ENCODE measurements around the gene NEO1. TPM values are rescaled to one million over a fixed set of nuclear protein-coding genes. Genes with fewer than 3 reads are reported as not detected.
A peak's percentile ranks its signal among the peaks of the same experiment; 100 is the strongest.

Gene NEO1
- total RNA-seq, 1 donor from 2014 or later = 21.8 TPM

DNA sequence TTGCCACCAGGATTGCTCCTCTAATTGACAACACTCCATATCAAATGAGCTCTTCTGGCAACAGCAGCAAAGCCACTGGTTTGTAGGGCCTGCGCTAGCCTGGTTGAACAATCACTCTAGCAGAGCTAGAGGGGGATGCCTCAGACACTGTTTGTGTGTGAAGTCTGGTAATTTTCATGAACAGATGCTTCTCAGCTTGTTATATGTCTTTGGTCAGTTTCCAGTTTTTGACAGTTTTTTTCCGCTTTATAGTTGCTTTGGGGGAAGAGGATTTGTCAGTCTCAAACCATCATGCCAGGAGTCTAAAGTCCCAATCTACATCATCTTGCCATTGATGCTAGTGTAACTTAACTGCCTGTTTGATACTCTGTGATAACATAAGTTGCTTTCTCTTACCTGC lies 180.5 kb downstream of the NEO1 start:
- no peak overlapping the region for H3K27ac ChIP-seq
- TF ChIP-seq, protein P1, sequence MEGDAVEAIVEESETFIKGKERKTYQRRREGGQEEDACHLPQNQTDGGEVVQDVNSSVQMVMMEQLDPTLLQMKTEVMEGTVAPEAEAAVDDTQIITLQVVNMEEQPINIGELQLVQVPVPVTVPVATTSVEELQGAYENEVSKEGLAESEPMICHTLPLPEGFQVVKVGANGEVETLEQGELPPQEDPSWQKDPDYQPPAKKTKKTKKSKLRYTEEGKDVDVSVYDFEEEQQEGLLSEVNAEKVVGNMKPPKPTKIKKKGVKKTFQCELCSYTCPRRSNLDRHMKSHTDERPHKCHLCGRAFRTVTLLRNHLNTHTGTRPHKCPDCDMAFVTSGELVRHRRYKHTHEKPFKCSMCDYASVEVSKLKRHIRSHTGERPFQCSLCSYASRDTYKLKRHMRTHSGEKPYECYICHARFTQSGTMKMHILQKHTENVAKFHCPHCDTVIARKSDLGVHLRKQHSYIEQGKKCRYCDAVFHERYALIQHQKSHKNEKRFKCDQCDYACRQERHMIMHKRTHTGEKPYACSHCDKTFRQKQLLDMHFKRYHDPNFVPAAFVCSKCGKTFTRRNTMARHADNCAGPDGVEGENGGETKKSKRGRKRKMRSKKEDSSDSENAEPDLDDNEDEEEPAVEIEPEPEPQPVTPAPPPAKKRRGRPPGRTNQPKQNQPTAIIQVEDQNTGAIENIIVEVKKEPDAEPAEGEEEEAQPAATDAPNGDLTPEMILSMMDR (IDR thresholded peaks at IDR 0.05) = no peak
- intact Hi-C loops (cut with DNase I) = no loop called here
- peaks cover 4 to 6% of the 10 kb centered on the region in 2 donors for H3K36me3 ChIP-seq
- no peaks in the 10 kb centered on the region for H3K27me3 ChIP-seq
- H3K9me3 ChIP-seq = no peaks in the 10 kb centered on the region
- no peaks in the 10 kb centered on the region for H3K4me1 ChIP-seq
- DNase-seq (ENCODE audit: low spot score in 2 of 2) = no peak
- no peak overlapping the region for H3K4me3 ChIP-seq

DNA sequence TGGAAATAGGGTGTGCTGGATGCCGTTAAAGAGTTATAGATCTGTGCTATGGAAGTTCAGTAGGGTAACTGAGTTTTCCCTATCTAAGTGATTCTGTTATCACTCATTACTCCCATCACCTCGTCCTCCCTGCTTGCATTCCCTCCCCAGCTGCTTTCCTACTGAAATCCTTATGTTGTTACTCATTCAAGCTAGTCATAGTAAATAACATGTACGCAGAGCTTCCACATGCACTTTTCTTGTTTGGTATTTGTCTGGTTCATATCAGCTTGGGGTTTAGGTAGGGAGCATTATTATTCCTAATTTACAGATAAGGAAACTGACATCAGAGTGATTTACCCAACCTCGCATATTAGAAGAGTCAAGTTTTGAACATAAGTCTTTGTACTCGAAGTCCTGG lies 181.4 kb downstream of the NEO1 start:
- Histone ChIP-seq H3K4me1 (peaks cover 0 to under 1% of the 10 kb centered on the region in 2 donors), H3K27ac (no peak overlapping the region), H3K9me3 (no peaks in the 10 kb centered on the region), H3K36me3 (peaks cover 4 to 6% of the 10 kb centered on the region in 2 donors), H3K4me3 (no peak overlapping the region), H3K27me3 (no peaks in the 10 kb centered on the region)
- no peak for DNase-seq (ENCODE audit: low spot score in 2 of 2)
- intact Hi-C loops (cut with DNase I) = no loop called here
- TF ChIP-seq, protein P1 (IDR thresholded peaks at IDR 0.05) = no peak

DNA sequence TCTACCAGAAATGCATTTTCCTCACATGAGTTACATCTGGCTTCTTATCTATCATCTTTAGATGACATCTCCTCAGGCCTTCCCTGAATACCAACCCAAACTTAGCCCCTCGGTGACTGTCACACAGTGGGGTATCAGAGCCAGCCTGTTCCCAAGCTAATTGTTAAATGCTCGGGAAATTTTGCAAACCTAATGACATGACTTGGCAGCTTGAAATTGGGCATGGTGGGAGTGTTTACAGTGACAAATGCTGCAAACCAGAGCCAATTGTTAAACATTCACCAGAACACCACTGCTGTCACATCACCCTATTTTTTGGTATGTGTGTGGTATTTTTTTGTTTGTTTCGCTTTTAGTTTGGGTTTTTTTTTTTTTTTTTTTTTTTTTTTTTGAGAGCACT lies 185.6 kb downstream of the NEO1 start:
- TF ChIP-seq, protein P1 (IDR thresholded peaks at IDR 0.05) = no peak
- Histone ChIP-seq H3K4me3 (no peak overlapping the region), H3K9me3 (no peaks in the 10 kb centered on the region), H3K36me3 (peaks cover 4 to 6% of the 10 kb centered on the region in 2 donors), H3K27me3 (no peaks in the 10 kb centered on the region), H3K27ac (no peak overlapping the region), H3K4me1 (peaks cover 0 to 7% of the 10 kb centered on the region in 2 donors)
- no peak for DNase-seq (ENCODE audit: low spot score in 2 of 2)
- intact Hi-C loops (cut with DNase I) = no loop called here

DNA sequence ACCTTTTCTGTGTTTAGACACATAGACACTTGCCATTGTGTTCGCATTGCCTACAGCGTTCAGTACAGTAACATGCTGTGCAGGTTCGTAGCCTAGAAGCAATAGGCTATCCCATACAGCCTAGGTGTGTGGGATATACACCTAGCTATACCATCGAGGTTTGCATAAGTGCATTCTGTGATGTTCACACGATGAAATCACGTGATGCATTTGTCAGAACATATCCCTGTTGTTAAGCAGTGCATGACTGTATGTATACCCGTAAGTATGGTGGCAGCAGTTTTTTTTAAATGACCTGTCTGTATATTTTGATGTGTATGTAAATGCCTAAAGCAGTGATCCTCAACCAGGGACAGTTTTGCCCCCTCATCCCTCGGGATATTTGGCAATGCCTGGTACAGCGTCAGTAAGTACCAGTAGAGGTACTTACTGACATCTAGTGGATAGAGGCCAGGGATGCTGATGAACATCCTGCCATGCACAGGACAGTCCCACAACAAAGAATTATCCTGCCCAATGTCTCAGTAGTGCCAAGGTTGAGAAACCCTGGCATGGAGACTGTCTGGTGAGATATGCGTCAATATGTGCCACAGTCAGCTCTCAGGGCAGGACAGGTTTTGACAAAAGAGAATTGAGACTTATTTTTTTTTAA lies 187.4 kb downstream of the NEO1 start:
- Histone ChIP-seq H3K4me3 (no peak overlapping the region), H3K27me3 (no peaks in the 10 kb centered on the region), H3K9me3 (no peaks in the 10 kb centered on the region), H3K27ac (no peak overlapping the region), H3K36me3 (peaks cover 4 to 12% of the 10 kb centered on the region in 2 donors), H3K4me1 (peaks cover 0 to 7% of the 10 kb centered on the region in 2 donors)
- DNase-seq (ENCODE audit: low spot score in 2 of 2) = no peak
- intact Hi-C loops (cut with DNase I) = loop anchor here (10.0 kb wide), 1 partner anchor 455 kb away; the partner anchor contains the start of gene ADPGK
- TF ChIP-seq, protein P1 (IDR thresholded peaks at IDR 0.05) = peak in 1 of 3 experiments; percentile 23

DNA sequence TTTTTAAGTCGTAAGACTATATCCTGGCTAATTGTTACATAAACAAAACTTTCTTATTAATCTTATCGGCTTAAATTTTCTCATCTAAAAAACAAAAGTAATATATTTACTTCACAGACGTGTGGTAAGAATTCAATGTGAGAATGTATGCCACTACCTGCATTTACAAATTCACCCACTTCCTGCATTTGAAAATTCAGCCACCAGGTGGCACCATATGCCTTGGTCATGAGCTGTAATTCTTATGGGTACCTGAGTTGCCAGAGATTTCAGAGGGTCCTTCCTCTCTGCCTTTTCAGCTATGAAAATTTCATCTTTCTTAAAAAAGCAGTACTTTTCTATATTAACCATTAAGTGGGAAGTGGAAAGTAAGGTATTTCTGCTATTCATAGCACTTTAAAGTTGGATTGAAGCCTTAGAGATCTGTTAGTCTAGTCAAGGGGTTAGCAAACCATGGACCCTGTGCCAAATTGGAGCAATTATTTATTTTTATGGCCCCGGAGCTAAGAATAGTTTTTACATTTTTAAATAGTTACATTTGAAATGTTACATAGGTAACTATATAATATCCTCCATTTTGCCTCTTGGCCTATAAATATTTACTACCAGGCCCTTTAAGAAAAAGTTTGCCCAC lies 188.7 kb downstream of the NEO1 start:
- TF ChIP-seq, protein P1 (IDR thresholded peaks at IDR 0.05) = peak; percentile 68 to 90 (median 85)

More for the DNA sequence above, 188.7 kb downstream of the NEO1 start:
- H3K4me1 ChIP-seq = peaks cover 0 to 7% of the 10 kb centered on the region in 2 donors
- H3K4me3 ChIP-seq = no peak overlapping the region
- intact Hi-C loops (cut with DNase I) = loop anchor here (1.0 to 10.0 kb wide), 2 partner anchors 31 to 456 kb away; partner anchors contain the start of gene ADPGK
- H3K27ac ChIP-seq = no peak overlapping the region
- H3K9me3 ChIP-seq = no peaks in the 10 kb centered on the region
- H3K36me3 ChIP-seq = peaks cover 4 to 12% of the 10 kb centered on the region in 2 donors
- H3K27me3 ChIP-seq = no peaks in the 10 kb centered on the region
- peak in 1 of 2 donors; percentile 86 for DNase-seq (ENCODE audit: low spot score in 2 of 2)
